OCI-LY1 (cell line): ENCODE measurements around the gene MRPL54.
"Not testable (repeated sequence)": the region's sequence is repeated elsewhere in the genome, so short reads cannot be mapped to it uniquely, and the experiment has no call there.

ENCODE experiments used
- CTCF ChIP-seq: fragments of 200-600 bp; sonication (generic), shearing (Covaris generic); IDR thresholded peaks from 2 replicates; pipeline ENCODE4 v1.5.1; 2017; ENCODE audit warnings: mild to moderate bottlenecking, antibody characterized with exemption, low read length, moderate library complexity, mixed read lengths
- EZH2 ChIP-seq: fragments of 200-600 bp; sonication (generic), shearing (Covaris generic); IDR thresholded peaks from 2 replicates; pipeline ENCODE4 v1.8.0; 2017; ENCODE audit warnings: borderline replicate concordance, mixed run types, mild to moderate bottlenecking, antibody characterized with exemption, low read length, moderate library complexity, mixed read lengths

GRCh38 chr19:3765757-3766156, 3.3 kb downstream of the MRPL54 start:
- not testable (repeated sequence) for TF ChIP-seq EZH2, CTCF
